Measurements from ENCODE around the gene PAK2. TPM values are rescaled to one million over a fixed set of nuclear protein-coding genes. Genes with fewer than 3 reads are reported as not detected.
A peak's percentile ranks its signal among the peaks of the same experiment; 100 is the strongest.

The PAK2 gene
- total and polyA plus RNA-seq, 9 of the 15 experiments (the other 6 are each of a cell fraction or from before 2014, with no cell fraction given): 13.2 to 72.4 (median 35.7) TPM

GRCh38 chr3:196796317-196796716 lies 56.7 kb downstream of the PAK2 start:
- ChIA-PET CTCF (ENCODE audit: low intra/inter-chr PET ratio) (no interaction called here), POLR2A (interaction anchor here (1.3 kb wide), 1 partner anchor 10 kb away, joined by 4 read pairs; no protein-coding TSS in a partner anchor)
- Histone ChIP-seq H3K4me3 (no peak overlapping the region), H3K36me3 (ENCODE audit: control insufficient read depth, insufficient read depth, low read length) (peaks cover 29% of the 10 kb centered on the region; the same call in 2 of the 3 replicates), H3K27me3 (ENCODE audit: control insufficient read depth in 2 of 2, insufficient read depth in 2 of 2, low read length in 2 of 2) (no peaks in the 10 kb centered on the region), H3K9me1 (ENCODE audit: control insufficient read depth, insufficient read depth, low read length) (no peaks in the 10 kb centered on the region), H4K20me1 (replicated peaks; ENCODE audit: control insufficient read depth, insufficient read depth, low read length) (no peaks in the 10 kb centered on the region), H3K79me2 (ENCODE audit: control insufficient read depth, insufficient read depth, low read length) (peaks cover 18% of the 10 kb centered on the region; the same call in 1 of the 3 replicates), H3K27ac (ENCODE audit: extremely low read depth, low read depth, low read length) (no peak overlapping the region), H3K4me1 (replicated peaks in 1 of 2; ENCODE audit: control insufficient read depth in 2 of 2, insufficient read depth in 2 of 2, low read length in 2 of 2) (peaks cover 0 to 4% of the 10 kb centered on the region in 2 experiments; a peak in 2 of 5 replicates), H3K9ac (ENCODE audit: insufficient read depth in 1 of 2, low read depth in 2 of 2, low read length in 2 of 2) (no peak overlapping the region), H3K9me3 (replicated peaks; ENCODE audit: control insufficient read depth, insufficient read depth, low read depth, low read length) (no peaks in the 10 kb centered on the region), H3K4me2 (ENCODE audit: insufficient read depth, low read length) (no peak overlapping the region), H2AFZ (ENCODE audit: low read depth, low read length) (no peak overlapping the region)
- intact Hi-C loops (cut with micrococcal nuclease): no loop called here
- no peak for DNase-seq (ENCODE audit: extremely low read depth in 1 of 4, low spot score in 3 of 4)
- WGBS (ENCODE audit: insufficient coverage, low coverage, missing lambda C conversion rate): 100% methylated on average over 1 of the region's 1 CpG
- in situ Hi-C loops (cut with MboI): no loop called here
- TF ChIP-seq TSHZ1 (CRISPR knock-in tag; IDR thresholded peaks at IDR 0.05) (no peak), CEBPG (CRISPR knock-in tag; IDR thresholded peaks at IDR 0.05) (no peak), CEBPG (tag; conservative IDR thresholded peaks at IDR 0.05 in 1 of 2, IDR thresholded peaks at IDR 0.05 in 1 of 2) (peak in 1 of 2 experiments; percentile 24; a peak in 1 of 4 replicates), CEBPB (tag; IDR thresholded peaks at IDR 0.05) (peak; percentile 59)
- no peak for FAIRE-seq
- no peak for ATAC-seq
- BruUV-seq (replicated peaks): no TSS peak
